IMR-90 (cell line): Measurements from ENCODE around the gene PGBD4.

Experiments
- CEBPB ChIP-seq: IDR thresholded peaks from 2 replicates; pipeline ENCODE4 v1.6.1; 2012; ENCODE audit warnings: low read depth, low read length, improper control_type of control experiment
- FOS ChIP-seq: fragments of 150-350 bp; IDR thresholded peaks from 2 replicates; pipeline ENCODE4 v1.6.1; 2016; ENCODE audit warnings: low read depth, low read length
- MAZ ChIP-seq: IDR thresholded peaks from 2 replicates; pipeline ENCODE4 v1.6.1; 2012; ENCODE audit warnings: low read depth, mild to moderate bottlenecking, low read length, improper control_type of control experiment, moderate library complexity, borderline replicate concordance
- POLR2A ChIP-seq: IDR thresholded peaks from 2 replicates; pipeline ENCODE4 v1.6.1; 2012; ENCODE audit warnings: mild to moderate bottlenecking, low read depth, low read length
- RFX5 ChIP-seq: IDR thresholded peaks from 2 replicates; pipeline ENCODE4 v1.8.0; 2012; ENCODE audit warnings: low read depth, mild to moderate bottlenecking, low read length, moderate library complexity
- SMC3 ChIP-seq: fragments of 150-350 bp; IDR thresholded peaks from 2 replicates; pipeline ENCODE4 v1.6.1; 2016; ENCODE audit warnings: low read depth, mild to moderate bottlenecking, antibody characterized with exemption, low read length, moderate library complexity
- TF ChIP-seq, protein P1 (sequence below): conservative IDR thresholded peaks from 2 replicates; pipeline ENCODE4 v1.5.1; 2012; ENCODE audit warnings: mild to moderate bottlenecking, low read depth, low read length, improper control_type of control experiment
- TF ChIP-seq, protein P2 (sequence below): fragments of 150-350 bp; IDR thresholded peaks from 2 replicates; pipeline ENCODE4 v1.6.1; 2017; ENCODE audit warnings: mild to moderate bottlenecking, antibody characterized with exemption, low read length, low read depth

DNA sequence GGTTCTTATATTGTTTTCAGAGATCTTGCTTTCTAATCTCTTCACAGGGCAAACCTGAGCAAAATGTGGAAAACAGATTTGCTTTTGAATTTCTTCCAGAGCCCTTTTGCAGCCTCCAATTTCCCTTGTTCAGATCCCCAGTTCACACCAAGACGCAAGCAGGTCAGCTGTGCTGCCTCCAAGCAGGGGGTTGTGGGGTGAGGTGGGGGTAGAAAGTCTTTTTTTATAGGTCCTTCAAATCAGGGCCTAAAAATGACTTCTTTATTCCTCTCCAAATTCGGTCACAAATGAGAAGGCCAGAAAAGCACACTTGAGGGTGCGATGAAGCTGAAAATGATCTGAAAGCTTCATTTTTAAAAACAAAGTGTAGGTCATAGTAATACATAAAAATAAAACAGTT is 36.6 kb upstream of the PGBD4 start:
- TF ChIP-seq, protein P1, sequence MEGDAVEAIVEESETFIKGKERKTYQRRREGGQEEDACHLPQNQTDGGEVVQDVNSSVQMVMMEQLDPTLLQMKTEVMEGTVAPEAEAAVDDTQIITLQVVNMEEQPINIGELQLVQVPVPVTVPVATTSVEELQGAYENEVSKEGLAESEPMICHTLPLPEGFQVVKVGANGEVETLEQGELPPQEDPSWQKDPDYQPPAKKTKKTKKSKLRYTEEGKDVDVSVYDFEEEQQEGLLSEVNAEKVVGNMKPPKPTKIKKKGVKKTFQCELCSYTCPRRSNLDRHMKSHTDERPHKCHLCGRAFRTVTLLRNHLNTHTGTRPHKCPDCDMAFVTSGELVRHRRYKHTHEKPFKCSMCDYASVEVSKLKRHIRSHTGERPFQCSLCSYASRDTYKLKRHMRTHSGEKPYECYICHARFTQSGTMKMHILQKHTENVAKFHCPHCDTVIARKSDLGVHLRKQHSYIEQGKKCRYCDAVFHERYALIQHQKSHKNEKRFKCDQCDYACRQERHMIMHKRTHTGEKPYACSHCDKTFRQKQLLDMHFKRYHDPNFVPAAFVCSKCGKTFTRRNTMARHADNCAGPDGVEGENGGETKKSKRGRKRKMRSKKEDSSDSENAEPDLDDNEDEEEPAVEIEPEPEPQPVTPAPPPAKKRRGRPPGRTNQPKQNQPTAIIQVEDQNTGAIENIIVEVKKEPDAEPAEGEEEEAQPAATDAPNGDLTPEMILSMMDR = no peak
- TF ChIP-seq, protein P2, sequence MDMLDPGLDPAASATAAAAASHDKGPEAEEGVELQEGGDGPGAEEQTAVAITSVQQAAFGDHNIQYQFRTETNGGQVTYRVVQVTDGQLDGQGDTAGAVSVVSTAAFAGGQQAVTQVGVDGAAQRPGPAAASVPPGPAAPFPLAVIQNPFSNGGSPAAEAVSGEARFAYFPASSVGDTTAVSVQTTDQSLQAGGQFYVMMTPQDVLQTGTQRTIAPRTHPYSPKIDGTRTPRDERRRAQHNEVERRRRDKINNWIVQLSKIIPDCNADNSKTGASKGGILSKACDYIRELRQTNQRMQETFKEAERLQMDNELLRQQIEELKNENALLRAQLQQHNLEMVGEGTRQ = no peak
- no peak for TF ChIP-seq POLR2A
- TF ChIP-seq MAZ = no peak
- no peak for TF ChIP-seq FOS
- TF ChIP-seq RFX5 = no peak
- no peak for TF ChIP-seq SMC3
- TF ChIP-seq CEBPB = no peak
